Measurements from ENCODE around the gene PSMC1.

PSMC1 gene

GRCh38 chr14:90276646-90277367, 20.5 kb downstream of the PSMC1 start:
- DNase-seq (ENCODE audit: low read depth), result no peak

- DNase-seq (ENCODE audit: low read depth), result no peak
These were observed 21.3 kb downstream of the PSMC1 start for GRCh38 chr14:90277581-90278198.

- DNase-seq (ENCODE audit: low read depth), result no peak
These were observed 22.1 kb downstream of the PSMC1 start for GRCh38 chr14:90278199-90279175.

- DNase-seq (ENCODE audit: low read depth), result no peak
These were observed 23.7 kb downstream of the PSMC1 start for GRCh38 chr14:90280096-90280495.

- DNase-seq (ENCODE audit: low read depth), result no peak
These were observed 24.9 kb downstream of the PSMC1 start for GRCh38 chr14:90281261-90281660.

GRCh38 chr14:90281756-90282155, 25.4 kb downstream of the PSMC1 start:
- no peak for DNase-seq (ENCODE audit: low read depth)

- no peak for DNase-seq (ENCODE audit: low read depth)
These were observed 31.4 kb downstream of the PSMC1 start for GRCh38 chr14:90287791-90288190.

GRCh38 chr14:90288651-90289355, 32.5 kb downstream of the PSMC1 start:
- no peak for DNase-seq (ENCODE audit: low read depth)

- no peak for DNase-seq (ENCODE audit: low read depth)
These were observed 34.1 kb downstream of the PSMC1 start for GRCh38 chr14:90290337-90291011.

GRCh38 chr14:90291699-90292098, 35.3 kb downstream of the PSMC1 start:
- DNase-seq (ENCODE audit: low read depth), result no peak

GRCh38 chr14:90293766-90294730, 37.7 kb downstream of the PSMC1 start:
- DNase-seq (ENCODE audit: low read depth), result no peak

GRCh38 chr14:90294872-90295271, 38.5 kb downstream of the PSMC1 start:
- DNase-seq (ENCODE audit: low read depth), result no peak

- no peak for DNase-seq (ENCODE audit: low read depth)
These were observed 39.6 kb downstream of the PSMC1 start for GRCh38 chr14:90295870-90296516.

- no peak for DNase-seq (ENCODE audit: low read depth)
These were observed 40.3 kb downstream of the PSMC1 start for GRCh38 chr14:90296641-90297040.

- DNase-seq (ENCODE audit: low read depth), result no peak
These were observed 41.7 kb downstream of the PSMC1 start for GRCh38 chr14:90297876-90298629.

GRCh38 chr14:90299408-90299807, 43.1 kb downstream of the PSMC1 start:
- no peak for DNase-seq (ENCODE audit: low read depth)

- peak; percentile 14 for DNase-seq (ENCODE audit: low read depth)
These were observed 44.3 kb downstream of the PSMC1 start for GRCh38 chr14:90300611-90301047.

GRCh38 chr14:90301122-90301521, 44.8 kb downstream of the PSMC1 start:
- DNase-seq (ENCODE audit: low read depth), result no peak

- DNase-seq (ENCODE audit: low read depth), result no peak
These were observed 45.3 kb downstream of the PSMC1 start for GRCh38 chr14:90301668-90302090.

All from CMK (cell line).